DOHH2 (cell line): ENCODE data around the gene RNF145.

Source experiments
- CTCF ChIP-seq: fragments of 200-600 bp; sonication (generic); IDR thresholded peaks from one replicate; pipeline ENCODE4 v1.5.1; 2014; ENCODE audit warnings: antibody characterized with exemption, mild to moderate bottlenecking, low read depth, low read length; ENCODE audit not compliant: poor library complexity, severe bottlenecking
- EZH2phosphoT487 ChIP-seq: fragments of 200-600 bp; sonication (generic); IDR thresholded peaks from 2 replicates; pipeline ENCODE4 v1.6.1; 2017; ENCODE audit warnings: borderline replicate concordance, mild to moderate bottlenecking, antibody characterized with exemption, low read length, moderate library complexity, mixed read lengths

GRCh38 chr5:159257007-159257406 lies 47.7 kb upstream of the RNF145 start:
- TF ChIP-seq CTCF (no peak), EZH2phosphoT487 (no peak)
